Right forelimb (tissue), 1 donor: Measurements from ENCODE around the gene LRRC56.

Experiments
- DNase-seq: peaks from one replicate; pipeline ENCODE4 v3.0.0-alpha.2; 2018

LRRC56 gene

GRCh38 chr11:544817-545166, 7.5 kb downstream of the LRRC56 start:
- DNase-seq = no peak

- DNase-seq = no peak
These were observed 7.8 kb downstream of the LRRC56 start for GRCh38 chr11:545171-545570.

GRCh38 chr11:548700-549603, 11.6 kb downstream of the LRRC56 start:
- no peak for DNase-seq

- DNase-seq = no peak
These were observed 12.9 kb downstream of the LRRC56 start for GRCh38 chr11:550021-550745.

GRCh38 chr11:550746-551085, 13.4 kb downstream of the LRRC56 start:
- no peak for DNase-seq

GRCh38 chr11:551131-551530, 13.8 kb downstream of the LRRC56 start:
- DNase-seq = no peak

GRCh38 chr11:551596-551995, 14.3 kb downstream of the LRRC56 start:
- no peak for DNase-seq

GRCh38 chr11:553083-553987, 16.0 kb downstream of the LRRC56 start:
- no peak for DNase-seq

GRCh38 chr11:553988-554340, 16.6 kb downstream of the LRRC56 start:
- no peak for DNase-seq

GRCh38 chr11:554428-555226, 17.3 kb downstream of the LRRC56 start:
- no peak for DNase-seq

- no peak for DNase-seq
These were observed 18.0 kb downstream of the LRRC56 start for GRCh38 chr11:555227-555779.

GRCh38 chr11:555780-556661, 18.7 kb downstream of the LRRC56 start:
- DNase-seq = no peak

- DNase-seq = no peak
These were observed 19.4 kb downstream of the LRRC56 start for GRCh38 chr11:556662-557256.

GRCh38 chr11:557328-558132, 20.2 kb downstream of the LRRC56 start:
- no peak for DNase-seq

- DNase-seq = no peak
These were observed 21.2 kb downstream of the LRRC56 start for GRCh38 chr11:558503-558902.

- DNase-seq = no peak
These were observed 21.8 kb downstream of the LRRC56 start for GRCh38 chr11:559020-559620.

- no peak for DNase-seq
These were observed 22.5 kb downstream of the LRRC56 start for GRCh38 chr11:559712-560304.

GRCh38 chr11:560305-561147, 23.2 kb downstream of the LRRC56 start, which contains the start of the genes LMNTD2 and RASSF7:
TSS of gene LMNTD2 (minus strand) at chr11:560738. CDS start at chr11:560716, 22 bp downstream.
TSS of gene RASSF7 (plus strand) at chr11:560970. CDS start at chr11:561769, 799 bp downstream.
- peak; percentile 94 for DNase-seq
